H9 (cell line): Measurements from ENCODE around the gene PARP16. TPM values are rescaled to one million over a fixed set of nuclear protein-coding genes. Genes with fewer than 3 reads are reported as not detected.
A peak's percentile ranks its signal among the peaks of the same experiment; 100 is the strongest.

Experiments used
- DNase-seq: peaks from one replicate; pipeline ENCODE4 v3.0.0-alpha.2; 2017
- H2AFZ ChIP-seq: one replicate; pipeline ENCODE4 v1.6.1; 2013; ENCODE audit warnings: mild to moderate bottlenecking, low read length, control low read depth, moderate library complexity
- H2AK5ac ChIP-seq: 2 replicates; pipeline ENCODE4 v1.6.1; 2013; ENCODE audit warnings: low read length, control low read depth, mixed read lengths; ENCODE audit not compliant: insufficient read length
- H2BK120ac ChIP-seq: one replicate; pipeline ENCODE4 v1.6.1; 2013; ENCODE audit warnings: low read depth, mild to moderate bottlenecking, low read length, control low read depth, inconsistent platforms; ENCODE audit not compliant: poor library complexity, severe bottlenecking
- H2BK12ac ChIP-seq: 2 replicates; pipeline ENCODE4 v1.6.1; 2013; ENCODE audit warnings: low read length, control low read depth, mixed read lengths, low read depth; ENCODE audit not compliant: insufficient read length
- H2BK15ac ChIP-seq: 2 replicates; pipeline ENCODE4 v1.6.1; 2013; ENCODE audit warnings: low read depth, low read length, control low read depth
- H2BK20ac ChIP-seq: one replicate; pipeline ENCODE4 v1.6.1; 2013; ENCODE audit warnings: low read depth, mild to moderate bottlenecking, low read length, control low read depth, inconsistent platforms; ENCODE audit not compliant: poor library complexity, severe bottlenecking
- H2BK5ac ChIP-seq: 2 replicates; pipeline ENCODE4 v1.6.1; 2013; ENCODE audit warnings: low read length, control low read depth, mixed read lengths; ENCODE audit not compliant: insufficient read length
- H3K14ac ChIP-seq: 2 replicates; pipeline ENCODE4 v1.6.1; 2013; ENCODE audit warnings: low read length, control low read depth; ENCODE audit not compliant: insufficient read depth
- H3K18ac ChIP-seq: 2 replicates; pipeline ENCODE4 v1.6.1; 2013; ENCODE audit warnings: low read depth, mild to moderate bottlenecking, mixed read lengths, low read length, control low read depth; ENCODE audit not compliant: insufficient read length
- H3K23ac ChIP-seq: 2 replicates; pipeline ENCODE4 v1.6.1; 2013; ENCODE audit warnings: low read length, control low read depth, mixed read lengths, low read depth; ENCODE audit not compliant: insufficient read length
- H3K23me2 ChIP-seq: 2 replicates; pipeline ENCODE4 v1.6.1; 2013; ENCODE audit warnings: low read depth, mild to moderate bottlenecking, mixed read lengths, low read length, control low read depth; ENCODE audit not compliant: insufficient read length, poor library complexity, severe bottlenecking
- H3K27ac ChIP-seq: 2 replicates; pipeline ENCODE4 v1.5.1; 2013; ENCODE audit warnings: low read length, control low read depth, mixed read lengths, low read depth; ENCODE audit not compliant: insufficient read length
- H3K27me3 ChIP-seq: 2 replicates; pipeline ENCODE4 v1.6.1; 2013; ENCODE audit warnings: low read length, control low read depth, inconsistent platforms; ENCODE audit not compliant: insufficient read depth
- H3K4ac ChIP-seq: 2 replicates; pipeline ENCODE4 v1.6.1; 2013; ENCODE audit warnings: low read depth, mild to moderate bottlenecking, control low read depth, inconsistent platforms, low read length, moderate library complexity
- H3K4me1 ChIP-seq: 2 replicates; pipeline ENCODE4 v1.6.1; 2013; ENCODE audit warnings: low read length, control low read depth, inconsistent platforms; ENCODE audit not compliant: insufficient read depth
- H3K4me2 ChIP-seq: 2 replicates; pipeline ENCODE4 v1.6.1; 2013; ENCODE audit warnings: low read length, control low read depth, mixed read lengths; ENCODE audit not compliant: insufficient read length, insufficient read depth
- H3K56ac ChIP-seq: 2 replicates; pipeline ENCODE4 v1.6.1; 2013; ENCODE audit warnings: low read depth, mild to moderate bottlenecking, mixed read lengths, low read length, control low read depth; ENCODE audit not compliant: insufficient read length
- H3K79me1 ChIP-seq: 2 replicates; pipeline ENCODE4 v1.6.1; 2013; ENCODE audit warnings: low read depth, mild to moderate bottlenecking, moderate library complexity, low read length, control low read depth, inconsistent platforms; ENCODE audit not compliant: insufficient read depth, poor library complexity, severe bottlenecking
- H3K79me2 ChIP-seq: 2 replicates; pipeline ENCODE4 v1.6.1; 2013; ENCODE audit warnings: low read length, control low read depth, inconsistent platforms; ENCODE audit not compliant: insufficient read depth
- H3K9ac ChIP-seq: 2 replicates; pipeline ENCODE4 v1.6.1; 2013; ENCODE audit warnings: low read length, control low read depth, mixed read lengths; ENCODE audit not compliant: insufficient read length; ENCODE audit errors: extremely low read depth
- H3K9me3 ChIP-seq: one replicate; pipeline ENCODE4 v1.6.1; 2013; ENCODE audit warnings: low read depth, low read length, inconsistent platforms; ENCODE audit not compliant: control insufficient read depth
- H3T11ph ChIP-seq: one replicate; pipeline ENCODE4 v1.6.1; 2013; ENCODE audit warnings: mild to moderate bottlenecking, low read length, control low read depth, inconsistent platforms
- H4K20me1 ChIP-seq: one replicate; pipeline ENCODE4 v1.6.1; 2013; ENCODE audit not compliant: control insufficient read depth, insufficient read length, insufficient read depth
- H4K5ac ChIP-seq: 2 replicates; pipeline ENCODE4 v1.6.1; 2013; ENCODE audit warnings: low read depth, mild to moderate bottlenecking, mixed read lengths, low read length, control low read depth; ENCODE audit not compliant: insufficient read length
- H4K8ac ChIP-seq: replicated peaks from 2 replicates; pipeline ENCODE4 v1.6.1; 2013; ENCODE audit warnings: low read length, control low read depth, mixed read lengths, low read depth; ENCODE audit not compliant: insufficient read length
- H4K91ac ChIP-seq: 2 replicates; pipeline ENCODE4 v1.6.1; 2013; ENCODE audit warnings: low read depth, mild to moderate bottlenecking, moderate library complexity, mixed read lengths, low read length, control low read depth; ENCODE audit not compliant: insufficient read length
- H3K27ac Mint-ChIP-seq, 3 experiments: 2 replicates in 2 of 3; 3 replicates in 1 of 3; pipeline ENCODE4 v1.8.0; 2020 to 2021; ENCODE audit warnings: mixed read lengths in 3 of 3, mild to moderate bottlenecking in 1 of 3, moderate library complexity in 1 of 3
- H3K27me3 Mint-ChIP-seq: 2 replicates; pipeline ENCODE4 v1.8.0; 2021; ENCODE audit warnings: low read depth, mild to moderate bottlenecking, moderate library complexity, mixed read lengths
- H3K36me3 Mint-ChIP-seq, 3 experiments: 2 replicates in 2 of 3; 3 replicates in 1 of 3; pipeline ENCODE4 v1.8.0; 2020 to 2021; ENCODE audit warnings: low read depth in 3 of 3, mixed read lengths in 3 of 3; ENCODE audit not compliant: insufficient read depth in 1 of 3
- H3K4me1 Mint-ChIP-seq, 2 experiments: 2 replicates each; pipeline ENCODE4 v1.8.0; 2020; ENCODE audit warnings: mixed read lengths in 2 of 2
- H3K4me3 Mint-ChIP-seq, 2 experiments: 2 replicates in 1 of 2; 3 replicates in 1 of 2; pipeline ENCODE4 v1.8.0; 2020 to 2021; ENCODE audit warnings: mild to moderate bottlenecking in 2 of 2, mixed read lengths in 2 of 2, moderate library complexity in 1 of 2
- H3K9me3 Mint-ChIP-seq, 2 experiments: 2 replicates in 1 of 2; 3 replicates in 1 of 2; pipeline ENCODE4 v1.8.0; 2020; ENCODE audit warnings: mild to moderate bottlenecking in 2 of 2, mixed read lengths in 2 of 2, moderate library complexity in 1 of 2
- WGBS: extraction: QIAGEN DNeasy Blood & Tissue Kit; methylation state at CpG from one replicate; pipeline ENCODE4 v1.1.7; 2013; ENCODE audit warnings: missing lambda C conversion rate, low lambda C conversion rate, mixed read lengths; ENCODE audit not compliant: insufficient read length; ENCODE audit errors: extremely low coverage; 5-methylcytosine and 5-hydroxymethylcytosine counted together
- total RNA-seq: library from RNA; stranded (reverse); gene quantifications from 2 replicates; pipeline ENCODE4 v1.2.1, GENCODE V29; 2021
- TF ChIP-seq, protein P1 (sequence below): fragments of 200-600 bp; sonication (generic); conservative IDR thresholded peaks from 3 replicates; pipeline ENCODE4 v1.8.0; 2021; ENCODE audit warnings: antibody characterized with exemption, mild to moderate bottlenecking

The PARP16 gene
- total RNA-seq, 1 experiment from 2014 or later: 3.9 TPM

DNA sequence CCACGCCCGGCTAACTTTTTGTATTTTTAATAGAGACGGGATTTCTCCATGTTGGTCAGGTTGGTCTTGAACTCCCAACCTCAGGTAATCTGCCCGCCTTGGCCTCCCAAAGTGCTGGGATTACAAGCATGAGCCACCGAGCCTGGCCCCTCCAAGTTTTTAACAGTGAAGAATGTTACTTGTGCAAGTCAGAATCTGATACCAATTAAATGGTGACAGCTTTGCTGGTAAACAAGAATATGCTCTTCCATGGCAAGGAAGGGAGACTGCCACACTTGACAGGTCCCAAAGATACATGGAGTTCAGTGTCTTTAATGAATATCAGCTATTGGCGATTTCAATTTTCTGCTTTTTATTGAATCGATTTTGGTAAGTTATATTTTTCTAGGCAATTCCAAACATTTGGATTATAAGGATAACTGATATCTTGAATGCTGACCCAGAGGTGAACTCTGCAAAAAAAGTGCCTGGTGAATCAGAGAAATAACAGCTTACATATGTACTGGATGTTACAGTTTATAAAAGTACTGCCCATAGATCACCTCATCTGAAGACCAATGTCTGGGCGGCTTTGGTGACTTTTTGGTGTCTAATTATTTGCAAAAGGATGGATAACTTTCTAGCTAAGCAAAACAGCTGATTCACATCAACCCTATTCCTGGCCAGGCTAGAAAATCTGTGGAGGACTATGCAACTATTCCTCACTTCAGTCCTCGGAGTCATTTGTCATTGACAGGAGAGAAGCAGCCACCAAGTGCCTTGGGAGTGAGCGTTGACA is 1.2 kb downstream of the PARP16 start:
- Mint-ChIP-seq H3K27ac (no peak overlapping the region), H3K4me3 (peak overlapping the region; percentile 75 to 84), H3K36me3 (no peaks in the 10 kb centered on the region; a peak in 1 of 7 replicates), H3K27me3 (peaks cover 14% of the 10 kb centered on the region), H3K4me1 (peaks cover 15 to 17% of the 10 kb centered on the region in 2 experiments), H3K9me3 (no peaks in the 10 kb centered on the region)
- H3K27ac ChIP-seq: no peak overlapping the region
- no peak overlapping the region; the same call in 1 of the 2 replicates for H3K14ac ChIP-seq
- H3K4me2 ChIP-seq: peak overlapping the region; percentile 91
- no peak overlapping the region for H3K56ac ChIP-seq
- H3K4ac ChIP-seq: no peak overlapping the region
- no peaks in the 10 kb centered on the region for H3K79me2 ChIP-seq
- no peak overlapping the region for H3K23ac ChIP-seq
- no peak overlapping the region for H2AK5ac ChIP-seq
- TF ChIP-seq, protein P1, sequence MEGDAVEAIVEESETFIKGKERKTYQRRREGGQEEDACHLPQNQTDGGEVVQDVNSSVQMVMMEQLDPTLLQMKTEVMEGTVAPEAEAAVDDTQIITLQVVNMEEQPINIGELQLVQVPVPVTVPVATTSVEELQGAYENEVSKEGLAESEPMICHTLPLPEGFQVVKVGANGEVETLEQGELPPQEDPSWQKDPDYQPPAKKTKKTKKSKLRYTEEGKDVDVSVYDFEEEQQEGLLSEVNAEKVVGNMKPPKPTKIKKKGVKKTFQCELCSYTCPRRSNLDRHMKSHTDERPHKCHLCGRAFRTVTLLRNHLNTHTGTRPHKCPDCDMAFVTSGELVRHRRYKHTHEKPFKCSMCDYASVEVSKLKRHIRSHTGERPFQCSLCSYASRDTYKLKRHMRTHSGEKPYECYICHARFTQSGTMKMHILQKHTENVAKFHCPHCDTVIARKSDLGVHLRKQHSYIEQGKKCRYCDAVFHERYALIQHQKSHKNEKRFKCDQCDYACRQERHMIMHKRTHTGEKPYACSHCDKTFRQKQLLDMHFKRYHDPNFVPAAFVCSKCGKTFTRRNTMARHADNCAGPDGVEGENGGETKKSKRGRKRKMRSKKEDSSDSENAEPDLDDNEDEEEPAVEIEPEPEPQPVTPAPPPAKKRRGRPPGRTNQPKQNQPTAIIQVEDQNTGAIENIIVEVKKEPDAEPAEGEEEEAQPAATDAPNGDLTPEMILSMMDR: no peak
- no peak overlapping the region for H4K91ac ChIP-seq
- 0 out of 2 replicates have a peak, but pooled peaks cover 2% of the 10 kb centered on the region for H3K27me3 ChIP-seq
- H3T11ph ChIP-seq: no peak overlapping the region
- H3K18ac ChIP-seq: no peak overlapping the region
- peak overlapping the region; percentile 25 for H2AFZ ChIP-seq
- H2BK15ac ChIP-seq: no peak overlapping the region
- no peaks in the 10 kb centered on the region for H3K79me1 ChIP-seq
- DNase-seq: no peak
- H4K8ac ChIP-seq: no peak overlapping the region
- H4K20me1 ChIP-seq: no peaks in the 10 kb centered on the region
- H4K5ac ChIP-seq: no peak overlapping the region
- H2BK5ac ChIP-seq: no peak overlapping the region
- peaks cover 11% of the 10 kb centered on the region for H3K23me2 ChIP-seq
- H3K9me3 ChIP-seq: no peaks in the 10 kb centered on the region
- no peak overlapping the region for H2BK120ac ChIP-seq
- no peak overlapping the region for H2BK20ac ChIP-seq
- H3K4me1 ChIP-seq: peaks cover 2% of the 10 kb centered on the region; the same call in 1 of the 2 replicates
- H3K9ac ChIP-seq: peak overlapping the region; percentile 36
- WGBS: no CpG with 5 or more reads among the region's 10 CpGs
- H2BK12ac ChIP-seq: no peak overlapping the region
